K562 (cell line): ENCODE measurements around the gene PLCL2.

Experiments used
- ARNT ChIP-seq, 2 experiments: fragments of 450-650 bp; IDR thresholded peaks; 2 replicates each; pipeline ENCODE4 v1.6.1; 2016; ENCODE audit warnings: mild to moderate bottlenecking in 1 of 2
- CBFB ChIP-seq: sonication (generic); formaldehyde crosslinking; IDR thresholded peaks from 2 replicates; pipeline ENCODE4 v1.4.0; 2020; ENCODE audit warnings: mild to moderate bottlenecking, missing genetic modification reagents
- COPS2 ChIP-seq: fragments of 450-650 bp; conservative IDR thresholded peaks from 2 replicates; pipeline ENCODE4 v1.6.1; 2016; ENCODE audit warnings: mild to moderate bottlenecking, moderate library complexity
- ERF ChIP-seq: fragments of 450-650 bp; formaldehyde crosslinking; IDR thresholded peaks from 2 replicates; pipeline ENCODE4 v1.4.0; 2020; ENCODE audit warnings: mild to moderate bottlenecking, mixed read lengths
- PCBP1 ChIP-seq: fragments of 200-400 bp; formaldehyde crosslinking; IDR thresholded peaks from 2 replicates; pipeline ENCODE4 v1.6.1; 2018; ENCODE audit warnings: mild to moderate bottlenecking, low read depth, low read length; ENCODE audit not compliant: poor library complexity, severe bottlenecking
- RBM14 ChIP-seq: fragments of 200-400 bp; formaldehyde crosslinking; IDR thresholded peaks from 2 replicates; pipeline ENCODE4 v1.6.1; 2018; ENCODE audit warnings: low read depth, mild to moderate bottlenecking, low read length, moderate library complexity, borderline replicate concordance; ENCODE audit not compliant: insufficient read depth
- SPI1 ChIP-seq: IDR thresholded peaks from 2 replicates; pipeline ENCODE4 v1.6.1; 2011; ENCODE audit warnings: low read depth, low read length, control low read depth, borderline replicate concordance

DNA sequence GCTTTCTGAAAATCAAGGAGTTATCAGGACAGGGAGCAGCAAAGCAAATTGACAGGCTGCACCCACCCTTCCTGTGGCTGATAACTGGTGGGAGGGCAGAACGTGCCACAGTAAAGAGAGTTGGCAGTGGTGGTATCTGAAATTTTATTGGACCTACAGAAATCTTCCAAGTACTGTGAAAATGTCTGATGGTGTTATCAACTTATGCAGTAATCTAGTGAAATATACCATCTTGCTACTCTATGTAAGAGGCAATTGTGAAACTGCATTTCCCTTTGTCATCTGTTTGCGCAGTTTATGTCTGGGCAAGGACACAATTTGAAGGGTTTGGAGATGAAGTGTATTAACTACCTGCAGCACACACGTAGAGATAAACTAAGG, 1.5 kb downstream of the PLCL2 start:
- TF ChIP-seq RBM14 (no peak), COPS2 (no peak), ERF (CRISPR knock-in tag) (no peak), CBFB (CRISPR knock-in tag) (no peak), SPI1 (no peak), PCBP1 (no peak), ARNT (IDR thresholded peaks at IDR 0.05) (no peak)
